GM23338 (cell line): Measurements from ENCODE around the gene POLR2A. TPM values are rescaled to one million over a fixed set of nuclear protein-coding genes. Genes with fewer than 3 reads are reported as not detected.

Source experiments
- ATAC-seq: fragments of 200-7000 bp; cut with Tn5 transposase; 3 replicates; pipeline ENCODE4 v1.9.1; 2020
- DNase-seq: peaks from one replicate; pipeline ENCODE4 v3.0.0-alpha.2; 2015; ENCODE audit warnings: low spot score
- H2AFZ ChIP-seq: fragments of 200-600 bp; sonication (generic); 2 replicates; pipeline ENCODE4 v1.8.0; 2016; ENCODE audit warnings: antibody characterized with exemption, mild to moderate bottlenecking, moderate library complexity
- H3F3A ChIP-seq: fragments of 200-600 bp; sonication (generic); replicated peaks from 2 replicates; pipeline ENCODE4 v1.8.0; 2017; ENCODE audit warnings: antibody characterized with exemption, mixed run types, low read depth
- H3K27ac ChIP-seq: fragments of 200-600 bp; sonication (generic); 2 replicates; pipeline ENCODE4 v1.6.1; 2016; ENCODE audit warnings: low read depth
- H3K27me3 ChIP-seq: fragments of 200-600 bp; sonication (generic); 2 replicates; pipeline ENCODE4 v1.8.0; 2016; ENCODE audit warnings: mild to moderate bottlenecking, mixed run types, moderate library complexity; ENCODE audit not compliant: insufficient read depth
- H3K36me3 ChIP-seq: fragments of 200-600 bp; sonication (generic); 2 replicates; pipeline ENCODE4 v1.8.0; 2016; ENCODE audit warnings: mild to moderate bottlenecking; ENCODE audit not compliant: insufficient read depth
- H3K4me1 ChIP-seq: fragments of 200-600 bp; sonication (generic); 2 replicates; pipeline ENCODE4 v1.8.0; 2016; ENCODE audit warnings: mild to moderate bottlenecking, moderate library complexity; ENCODE audit not compliant: insufficient read depth
- H3K4me2 ChIP-seq: fragments of 200-600 bp; sonication (generic); 2 replicates; pipeline ENCODE4 v1.7.1; 2017; ENCODE audit warnings: mixed run types
- H3K4me3 ChIP-seq: fragments of 200-600 bp; sonication (generic); 2 replicates; pipeline ENCODE4 v1.6.1; 2016; ENCODE audit warnings: mixed run types
- H3K79me2 ChIP-seq: fragments of 200-600 bp; sonication (generic); replicated peaks from 2 replicates; pipeline ENCODE4 v1.8.0; 2017; ENCODE audit warnings: mild to moderate bottlenecking; ENCODE audit not compliant: insufficient read depth
- H3K9me2 ChIP-seq: fragments of 200-600 bp; sonication (generic); 2 replicates; pipeline ENCODE4 v1.8.0; 2017; ENCODE audit not compliant: insufficient read depth
- H4K20me1 ChIP-seq: fragments of 200-600 bp; sonication (generic); replicated peaks from 2 replicates; pipeline ENCODE4 v1.8.0; 2017; ENCODE audit warnings: mild to moderate bottlenecking; ENCODE audit not compliant: insufficient read depth
- H3K27ac Mint-ChIP-seq: 2 replicates; pipeline ENCODE4 v1.8.0; 2020; ENCODE audit warnings: inconsistent platforms, mild to moderate bottlenecking, moderate library complexity, mixed read lengths
- H3K27me3 Mint-ChIP-seq: 3 replicates; pipeline ENCODE4 v1.8.0; 2022; ENCODE audit warnings: low read depth, mild to moderate bottlenecking, moderate library complexity, mixed read lengths, inconsistent platforms; ENCODE audit not compliant: insufficient read depth, poor library complexity
- H3K36me3 Mint-ChIP-seq: 3 replicates; pipeline ENCODE4 v1.8.0; 2021; ENCODE audit warnings: low read depth, mild to moderate bottlenecking, inconsistent platforms, moderate library complexity, mixed read lengths
- H3K4me1 Mint-ChIP-seq: 3 replicates; pipeline ENCODE4 v1.8.0; 2020; ENCODE audit warnings: mild to moderate bottlenecking, inconsistent platforms, mixed read lengths
- H3K4me3 Mint-ChIP-seq: 3 replicates; pipeline ENCODE4 v1.8.0; 2021; ENCODE audit warnings: moderate library complexity, mild to moderate bottlenecking, inconsistent platforms, mixed read lengths
- H3K9me3 Mint-ChIP-seq: 3 replicates; pipeline ENCODE4 v1.8.0; 2020; ENCODE audit warnings: moderate library complexity, mild to moderate bottlenecking, inconsistent platforms, mixed read lengths
- CREB1 ChIP-seq: fragments of 250-450 bp; sonication (Bioruptor Pico); IDR thresholded peaks from 2 replicates; pipeline ENCODE4 v1.5.0; 2020; ENCODE audit warnings: low read depth, mild to moderate bottlenecking, moderate library complexity
- EZH2phosphoT487 ChIP-seq: fragments of 200-600 bp; sonication (generic); IDR thresholded peaks from one replicate; pipeline ENCODE4 v1.8.1; 2018; ENCODE audit warnings: antibody characterized with exemption; ENCODE audit not compliant: unreplicated experiment
- JUNB ChIP-seq: IDR thresholded peaks from one replicate; pipeline ENCODE4 v1.6.1; 2016; ENCODE audit warnings: antibody characterized with exemption; ENCODE audit not compliant: unreplicated experiment
- ZNF114 ChIP-seq: fragments of 250-450 bp; sonication (Bioruptor Pico); IDR thresholded peaks from 2 replicates; pipeline ENCODE4 v1.5.0; 2020; ENCODE audit warnings: mild to moderate bottlenecking, moderate library complexity
- polyA plus RNA-seq: library from polyadenylated mRNA; unstranded; fragments of >200 nt; fragmentation: Nextera tagmentation; extraction: Ambion mirVana; gene quantifications from 2 replicates; pipeline ENCODE4 v1.2.1, GENCODE V29; 2016
- total RNA-seq: library from RNA; depleted of rRNA; stranded (reverse); fragments of >200 nt; shearing (Covaris generic); gene quantifications from 2 replicates; pipeline ENCODE4 v1.2.3, GENCODE V29; 2014
- TF ChIP-seq, protein P1 (sequence below): IDR thresholded peaks from one replicate; pipeline ENCODE4 v1.6.1; 2018; ENCODE audit warnings: antibody characterized with exemption; ENCODE audit not compliant: unreplicated experiment
- TF ChIP-seq, protein P2 (sequence below), 2 experiments: fragments of 200-600 bp in 1 of 2; sonication (generic) in 1 of 2; conservative IDR thresholded peaks; 2 replicates each; pipeline versions ENCODE4 v1.5.1 to v1.6.1; 2016 to 2017; ENCODE audit warnings: antibody characterized with exemption in 2 of 2, low read depth in 2 of 2, mild to moderate bottlenecking in 2 of 2, moderate library complexity in 1 of 2

Gene POLR2A
- total and polyA plus RNA-seq, 2 experiments from 2014 or later, result 56.8 to 151 TPM

DNA sequence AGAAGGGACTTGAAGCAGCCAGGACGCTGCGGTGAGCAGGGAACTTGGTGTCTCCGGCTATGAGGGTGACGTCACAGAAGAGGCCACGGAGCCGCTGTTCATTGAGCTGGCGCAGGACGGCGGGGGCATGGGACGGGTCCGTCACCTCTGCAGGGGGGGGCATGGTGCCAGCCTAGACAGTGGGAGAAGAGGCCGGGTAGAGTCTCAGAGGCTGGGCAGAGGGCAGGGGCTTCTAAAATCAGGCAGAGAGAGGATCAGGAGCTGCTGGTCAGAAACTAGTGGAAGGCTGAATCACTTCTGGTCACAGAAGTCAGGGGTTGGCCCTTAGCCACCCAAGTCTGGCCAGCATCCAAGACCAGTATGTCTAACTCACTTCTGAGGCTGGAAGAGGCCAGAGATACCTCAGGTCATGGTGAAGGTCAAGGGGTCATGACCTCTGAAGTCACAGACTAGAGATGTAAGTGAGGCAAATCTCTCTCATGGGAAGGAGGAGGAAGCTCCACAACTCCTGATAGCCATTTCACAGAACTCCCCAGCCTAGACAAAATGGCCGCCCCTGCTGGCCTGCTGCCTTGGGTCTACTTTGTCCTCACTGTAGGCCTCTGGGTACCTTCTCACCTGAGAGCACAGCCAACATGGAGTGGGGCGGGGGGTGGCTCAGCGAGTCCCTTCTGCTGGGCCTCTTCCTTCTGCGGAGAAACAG, 17.4 kb upstream of the POLR2A start:
- no peak overlapping the region for H3K4me3 ChIP-seq
- H3K79me2 ChIP-seq, result 0 out of 2 replicates have a peak, but pooled peaks cover 11% of the 10 kb centered on the region
- no peak overlapping the region for H3K27ac ChIP-seq
- no peaks in the 10 kb centered on the region for H3F3A ChIP-seq
- Mint-ChIP-seq H3K9me3 (no peaks in the 10 kb centered on the region), H3K36me3 (peaks cover 7% of the 10 kb centered on the region), H3K27me3 (peaks cover 10% of the 10 kb centered on the region), H3K27ac (peak overlapping the region; percentile 89), H3K4me1 (peaks cover 8% of the 10 kb centered on the region; the same call in 2 of the 3 replicates), H3K4me3 (no peak overlapping the region)
- no peak overlapping the region for H3K4me2 ChIP-seq
- DNase-seq (no peak), ATAC-seq (no peak)
- no peak for TF ChIP-seq JUNB
- TF ChIP-seq CREB1 (CRISPR knock-in tag), result no peak
- H3K36me3 ChIP-seq, result no peaks in the 10 kb centered on the region
- no peaks in the 10 kb centered on the region for H3K9me2 ChIP-seq
- no peaks in the 10 kb centered on the region for H3K27me3 ChIP-seq
- no peaks in the 10 kb centered on the region for H4K20me1 ChIP-seq
- no peak overlapping the region for H2AFZ ChIP-seq
- peaks cover 4% of the 10 kb centered on the region; the same call in 1 of the 2 replicates for H3K4me1 ChIP-seq

DNA sequence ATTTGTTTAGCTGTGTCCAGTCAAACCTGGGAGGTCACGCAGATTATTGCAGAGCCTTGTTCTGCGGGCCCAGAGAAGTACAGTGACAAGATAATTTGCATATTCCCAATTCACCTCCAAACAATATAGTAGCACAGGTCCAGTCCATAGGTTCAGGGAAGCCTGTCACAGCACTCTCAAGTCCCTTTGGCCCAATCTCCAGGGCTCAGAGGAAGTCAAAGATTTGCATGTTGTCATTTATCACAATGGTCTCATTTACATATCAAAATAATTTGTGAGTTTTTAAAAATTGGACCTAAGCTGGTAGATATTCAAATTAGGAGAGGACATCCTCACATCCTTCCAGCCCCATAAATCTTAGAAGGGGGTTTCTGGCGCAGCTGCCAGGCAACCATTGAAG, 16.7 kb upstream of the POLR2A start:
- H3K27me3 Mint-ChIP-seq, result peaks cover 10% of the 10 kb centered on the region
- H3K36me3 Mint-ChIP-seq, result peaks cover 7% of the 10 kb centered on the region
- H3K4me1 ChIP-seq, result peaks cover 4% of the 10 kb centered on the region; the same call in 1 of the 2 replicates
- peaks cover 8% of the 10 kb centered on the region; the same call in 2 of the 3 replicates for H3K4me1 Mint-ChIP-seq
- no peak overlapping the region for H3K4me3 Mint-ChIP-seq
- H2AFZ ChIP-seq, result no peak overlapping the region
- H3K27ac Mint-ChIP-seq, result no peak overlapping the region
- no peak for TF ChIP-seq ZNF114 (CRISPR knock-in tag)
- TF ChIP-seq, protein P1, sequence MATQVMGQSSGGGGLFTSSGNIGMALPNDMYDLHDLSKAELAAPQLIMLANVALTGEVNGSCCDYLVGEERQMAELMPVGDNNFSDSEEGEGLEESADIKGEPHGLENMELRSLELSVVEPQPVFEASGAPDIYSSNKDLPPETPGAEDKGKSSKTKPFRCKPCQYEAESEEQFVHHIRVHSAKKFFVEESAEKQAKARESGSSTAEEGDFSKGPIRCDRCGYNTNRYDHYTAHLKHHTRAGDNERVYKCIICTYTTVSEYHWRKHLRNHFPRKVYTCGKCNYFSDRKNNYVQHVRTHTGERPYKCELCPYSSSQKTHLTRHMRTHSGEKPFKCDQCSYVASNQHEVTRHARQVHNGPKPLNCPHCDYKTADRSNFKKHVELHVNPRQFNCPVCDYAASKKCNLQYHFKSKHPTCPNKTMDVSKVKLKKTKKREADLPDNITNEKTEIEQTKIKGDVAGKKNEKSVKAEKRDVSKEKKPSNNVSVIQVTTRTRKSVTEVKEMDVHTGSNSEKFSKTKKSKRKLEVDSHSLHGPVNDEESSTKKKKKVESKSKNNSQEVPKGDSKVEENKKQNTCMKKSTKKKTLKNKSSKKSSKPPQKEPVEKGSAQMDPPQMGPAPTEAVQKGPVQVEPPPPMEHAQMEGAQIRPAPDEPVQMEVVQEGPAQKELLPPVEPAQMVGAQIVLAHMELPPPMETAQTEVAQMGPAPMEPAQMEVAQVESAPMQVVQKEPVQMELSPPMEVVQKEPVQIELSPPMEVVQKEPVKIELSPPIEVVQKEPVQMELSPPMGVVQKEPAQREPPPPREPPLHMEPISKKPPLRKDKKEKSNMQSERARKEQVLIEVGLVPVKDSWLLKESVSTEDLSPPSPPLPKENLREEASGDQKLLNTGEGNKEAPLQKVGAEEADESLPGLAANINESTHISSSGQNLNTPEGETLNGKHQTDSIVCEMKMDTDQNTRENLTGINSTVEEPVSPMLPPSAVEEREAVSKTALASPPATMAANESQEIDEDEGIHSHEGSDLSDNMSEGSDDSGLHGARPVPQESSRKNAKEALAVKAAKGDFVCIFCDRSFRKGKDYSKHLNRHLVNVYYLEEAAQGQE, result no peak
- TF ChIP-seq, protein P2, sequence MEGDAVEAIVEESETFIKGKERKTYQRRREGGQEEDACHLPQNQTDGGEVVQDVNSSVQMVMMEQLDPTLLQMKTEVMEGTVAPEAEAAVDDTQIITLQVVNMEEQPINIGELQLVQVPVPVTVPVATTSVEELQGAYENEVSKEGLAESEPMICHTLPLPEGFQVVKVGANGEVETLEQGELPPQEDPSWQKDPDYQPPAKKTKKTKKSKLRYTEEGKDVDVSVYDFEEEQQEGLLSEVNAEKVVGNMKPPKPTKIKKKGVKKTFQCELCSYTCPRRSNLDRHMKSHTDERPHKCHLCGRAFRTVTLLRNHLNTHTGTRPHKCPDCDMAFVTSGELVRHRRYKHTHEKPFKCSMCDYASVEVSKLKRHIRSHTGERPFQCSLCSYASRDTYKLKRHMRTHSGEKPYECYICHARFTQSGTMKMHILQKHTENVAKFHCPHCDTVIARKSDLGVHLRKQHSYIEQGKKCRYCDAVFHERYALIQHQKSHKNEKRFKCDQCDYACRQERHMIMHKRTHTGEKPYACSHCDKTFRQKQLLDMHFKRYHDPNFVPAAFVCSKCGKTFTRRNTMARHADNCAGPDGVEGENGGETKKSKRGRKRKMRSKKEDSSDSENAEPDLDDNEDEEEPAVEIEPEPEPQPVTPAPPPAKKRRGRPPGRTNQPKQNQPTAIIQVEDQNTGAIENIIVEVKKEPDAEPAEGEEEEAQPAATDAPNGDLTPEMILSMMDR (conservative IDR thresholded peaks at IDR 0.05; ENCODE audit: low read depth in 2 of 2), result no peak
- no peak for TF ChIP-seq EZH2phosphoT487
- no peaks in the 10 kb centered on the region for H3K9me2 ChIP-seq
- ATAC-seq (no peak), DNase-seq (no peak)
- no peaks in the 10 kb centered on the region for H3K27me3 ChIP-seq
- H3K4me2 ChIP-seq, result no peak overlapping the region
- H3K79me2 ChIP-seq, result 0 out of 2 replicates have a peak, but pooled peaks cover 11% of the 10 kb centered on the region
- no peak overlapping the region for H3K4me3 ChIP-seq
- H3K36me3 ChIP-seq, result no peaks in the 10 kb centered on the region
- no peaks in the 10 kb centered on the region for H3F3A ChIP-seq
- no peaks in the 10 kb centered on the region for H3K9me3 Mint-ChIP-seq
- H3K27ac ChIP-seq, result no peak overlapping the region
- no peaks in the 10 kb centered on the region for H4K20me1 ChIP-seq
